Lung (tissue), 12 donors: ENCODE results near the gene ZC3H14. TPM values are rescaled to one million over a fixed set of nuclear protein-coding genes. Genes with fewer than 3 reads are reported as not detected.

Experiments
- ATAC-seq: fragments of 200-7000 bp; cut with Tn5 transposase; one replicate; pipeline ENCODE4 v1.9.1; 2020; ENCODE audit warnings: moderate number of reproducible peaks; ENCODE audit not compliant: insufficient read depth, low FRiP score
- DNase-seq, 3 donors: peaks; one replicate each; pipeline ENCODE4 v3.0.0-alpha.2; 2013 to 2017
- H3K27ac ChIP-seq, 2 donors: one replicate each; pipeline ENCODE4 v1.5.1; 2013; ENCODE audit warnings: mild to moderate bottlenecking in 2 of 2, moderate library complexity in 2 of 2, control low read depth in 1 of 2, inconsistent platforms in 1 of 2, low read depth in 1 of 2, low read length in 1 of 2
- H3K27me3 ChIP-seq, 3 donors: one replicate each; pipeline ENCODE4 v1.5.1; 2013; ENCODE audit warnings: low read length in 2 of 3; ENCODE audit not compliant: control insufficient read depth in 3 of 3, insufficient read depth in 3 of 3
- H3K36me3 ChIP-seq, 4 donors: one replicate each; pipeline ENCODE4 v1.5.1; 2013; ENCODE audit warnings: low read length in 4 of 4, mild to moderate bottlenecking in 1 of 4, moderate library complexity in 1 of 4; ENCODE audit not compliant: control insufficient read depth in 4 of 4, insufficient read depth in 4 of 4
- H3K4me1 ChIP-seq, 5 donors: one replicate each; pipeline ENCODE4 v1.5.1; 2013; ENCODE audit warnings: low read length in 5 of 5, mild to moderate bottlenecking in 2 of 5, moderate library complexity in 1 of 5; ENCODE audit not compliant: control insufficient read depth in 5 of 5, insufficient read depth in 5 of 5
- H3K4me3 ChIP-seq: one replicate; pipeline ENCODE4 v1.5.1; 2013; ENCODE audit warnings: mild to moderate bottlenecking, control low read depth, moderate library complexity
- H3K9ac ChIP-seq, 2 donors: one replicate each; pipeline ENCODE4 v1.5.1; 2013; ENCODE audit warnings: low read length in 2 of 2, control low read depth in 1 of 2; ENCODE audit not compliant: insufficient read depth in 1 of 2
- H3K9me3 ChIP-seq, 4 donors: one replicate each; pipeline ENCODE4 v1.5.1; 2013; ENCODE audit warnings: low read length in 3 of 4, mild to moderate bottlenecking in 1 of 4, moderate library complexity in 1 of 4; ENCODE audit not compliant: control insufficient read depth in 4 of 4, insufficient read depth in 3 of 4
- CTCF ChIP-seq: IDR thresholded peaks from 2 replicates; pipeline ENCODE4 v1.5.1; 2012; ENCODE audit warnings: mild to moderate bottlenecking; ENCODE audit errors: control extremely low read depth, extremely low read depth
- WGBS, 2 donors: extraction: QIAGEN DNeasy Blood & Tissue Kit; methylation state at CpG; one replicate each; pipeline ENCODE4 v1.1.7; 2013; 5-methylcytosine and 5-hydroxymethylcytosine counted together
- polyA plus RNA-seq, 2 donors: library from polyadenylated mRNA; stranded (reverse); fragments of 200-250 nt; gene quantifications; one replicate each; pipeline ENCODE4 v1.2.1, GENCODE V29; 2013
- total RNA-seq, 2 donors: library from RNA; depleted of rRNA in 1 of 2; stranded (reverse); fragments of >200 nt in 1 of 2; gene quantifications; one replicate each; pipeline ENCODE4 v1.2.1, GENCODE V29; 2014 to 2021
- donor health status: control.
- donor health status: control.
- donor health status: Bipolar disorder and iron deficiency.
- donor health status: healthy.
- donor health status: DM: yes; HTN: yes; CAD: no.

Gene ZC3H14
- total and polyA plus RNA-seq, 4 donors, result 21.9 to 79.7 (median 36.3) TPM

- no peak for TF ChIP-seq CTCF
- ATAC-seq (no peak), DNase-seq (no peak)
- no peak overlapping the region for H3K4me3 ChIP-seq
- H3K27me3 ChIP-seq, result no peaks in the 10 kb centered on the region
- H3K4me1 ChIP-seq, result peaks cover 0 to 13% (median 2%) of the 10 kb centered on the region in 5 donors
- H3K9me3 ChIP-seq, result no peaks in the 10 kb centered on the region
- H3K36me3 ChIP-seq, result peaks cover 6 to 31% (median 20%) of the 10 kb centered on the region in 4 donors
- no peak overlapping the region for H3K9ac ChIP-seq
- H3K27ac ChIP-seq, result no peak overlapping the region
- 92% methylated on average over 5 of the region's 5 CpGs for WGBS, 2 donors
Observed at GRCh38 chr14:88565427-88565826, 2.6 kb downstream of the ZC3H14 start.

- H3K9me3 ChIP-seq, result no peaks in the 10 kb centered on the region
- no peak for DNase-seq
- H3K9ac ChIP-seq, result no peak overlapping the region
- H3K4me1 ChIP-seq, result peaks cover 0 to 13% (median 0%) of the 10 kb centered on the region in 5 donors
- H3K36me3 ChIP-seq, result peaks cover 14 to 43% (median 33%) of the 10 kb centered on the region in 4 donors
- 56 to 62% methylated on average over 3 of the region's 3 CpGs for WGBS, 2 donors
- no peak for ATAC-seq
- no peaks in the 10 kb centered on the region for H3K27me3 ChIP-seq
- no peak overlapping the region for H3K4me3 ChIP-seq
- H3K27ac ChIP-seq, result no peak overlapping the region
- TF ChIP-seq CTCF, result no peak
Observed at GRCh38 chr14:88568196-88568595, 5.4 kb downstream of the ZC3H14 start.

- H3K27me3 ChIP-seq, result no peaks in the 10 kb centered on the region
- H3K9ac ChIP-seq, result no peak overlapping the region
- 97 to 99% methylated on average over 4 of the region's 4 CpGs for WGBS, 2 donors
- H3K4me1 ChIP-seq, result no peaks in the 10 kb centered on the region
- no peak overlapping the region for H3K27ac ChIP-seq
- DNase-seq, result no peak
- TF ChIP-seq CTCF, result no peak
- H3K36me3 ChIP-seq, result peaks cover 26 to 71% (median 48%) of the 10 kb centered on the region in 4 donors
- no peak overlapping the region for H3K4me3 ChIP-seq
- no peaks in the 10 kb centered on the region for H3K9me3 ChIP-seq
- no peak for ATAC-seq
Observed at GRCh38 chr14:88572117-88572516, 9.3 kb downstream of the ZC3H14 start.

- no peaks in the 10 kb centered on the region for H3K4me1 ChIP-seq
- DNase-seq (no peak), ATAC-seq (no peak)
- H3K9me3 ChIP-seq, result no peaks in the 10 kb centered on the region
- no peak overlapping the region for H3K9ac ChIP-seq
- H3K4me3 ChIP-seq, result no peak overlapping the region
- peaks cover 30 to 69% (median 39%) of the 10 kb centered on the region in 4 donors for H3K36me3 ChIP-seq
- 95 to 98% methylated on average over 5 of the region's 5 CpGs for WGBS, 2 donors
- no peaks in the 10 kb centered on the region for H3K27me3 ChIP-seq
- no peak overlapping the region for H3K27ac ChIP-seq
- TF ChIP-seq CTCF, result no peak
Observed at GRCh38 chr14:88576222-88576621, 13.4 kb downstream of the ZC3H14 start.
